GM06990 (cell line): Measurements from ENCODE around the gene EHMT1.

Source experiments
- DNase-seq: peaks from one replicate; pipeline ENCODE4 v3.0.0-alpha.2; 2011; ENCODE audit not compliant: insufficient read length; ENCODE audit errors: extremely low read depth
- H3K27me3 ChIP-seq: replicated peaks from 2 replicates; pipeline ENCODE4 v1.6.0; 2011; ENCODE audit warnings: low read length; ENCODE audit not compliant: control insufficient read depth, insufficient read depth
- H3K36me3 ChIP-seq: 2 replicates; pipeline ENCODE4 v1.5.1; 2011; ENCODE audit warnings: low read length; ENCODE audit not compliant: control insufficient read depth, insufficient read depth
- H3K4me3 ChIP-seq: replicated peaks from 2 replicates; pipeline ENCODE4 v1.5.1; 2011; ENCODE audit warnings: low read depth, mild to moderate bottlenecking, control low read depth, low read length
- TF ChIP-seq, protein P1 (sequence below): IDR thresholded peaks from 2 replicates; pipeline ENCODE4 v1.5.1; 2011; ENCODE audit warnings: low read length, control low read depth, mild to moderate bottlenecking, inconsistent platforms; ENCODE audit not compliant: insufficient read depth, poor library complexity, severe bottlenecking

The EHMT1 gene

DNA sequence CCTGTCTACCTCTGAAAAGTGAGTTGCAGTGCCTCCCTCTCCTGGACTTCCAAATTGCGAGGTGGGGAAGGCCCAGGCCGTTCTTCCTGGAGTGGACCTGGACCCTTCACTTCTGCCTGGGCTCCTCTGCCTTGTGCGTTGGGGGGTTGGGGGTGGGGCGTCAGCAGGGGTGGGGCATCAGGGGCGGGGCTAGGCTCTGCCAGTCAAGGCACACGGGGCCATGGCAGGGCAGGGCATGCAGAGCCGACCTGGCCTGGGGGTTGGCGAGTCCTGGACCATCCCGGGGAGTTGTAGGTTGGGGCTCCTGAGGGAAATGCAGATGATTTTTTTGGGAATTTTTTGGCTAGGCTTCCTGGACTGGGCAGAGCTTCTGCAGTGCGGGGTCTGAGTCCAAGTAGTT, 87.1 kb downstream of the EHMT1 start:
- no peaks in the 10 kb centered on the region for H3K27me3 ChIP-seq
- TF ChIP-seq, protein P1, sequence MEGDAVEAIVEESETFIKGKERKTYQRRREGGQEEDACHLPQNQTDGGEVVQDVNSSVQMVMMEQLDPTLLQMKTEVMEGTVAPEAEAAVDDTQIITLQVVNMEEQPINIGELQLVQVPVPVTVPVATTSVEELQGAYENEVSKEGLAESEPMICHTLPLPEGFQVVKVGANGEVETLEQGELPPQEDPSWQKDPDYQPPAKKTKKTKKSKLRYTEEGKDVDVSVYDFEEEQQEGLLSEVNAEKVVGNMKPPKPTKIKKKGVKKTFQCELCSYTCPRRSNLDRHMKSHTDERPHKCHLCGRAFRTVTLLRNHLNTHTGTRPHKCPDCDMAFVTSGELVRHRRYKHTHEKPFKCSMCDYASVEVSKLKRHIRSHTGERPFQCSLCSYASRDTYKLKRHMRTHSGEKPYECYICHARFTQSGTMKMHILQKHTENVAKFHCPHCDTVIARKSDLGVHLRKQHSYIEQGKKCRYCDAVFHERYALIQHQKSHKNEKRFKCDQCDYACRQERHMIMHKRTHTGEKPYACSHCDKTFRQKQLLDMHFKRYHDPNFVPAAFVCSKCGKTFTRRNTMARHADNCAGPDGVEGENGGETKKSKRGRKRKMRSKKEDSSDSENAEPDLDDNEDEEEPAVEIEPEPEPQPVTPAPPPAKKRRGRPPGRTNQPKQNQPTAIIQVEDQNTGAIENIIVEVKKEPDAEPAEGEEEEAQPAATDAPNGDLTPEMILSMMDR: no peak
- DNase-seq: no peak
- H3K4me3 ChIP-seq: peak overlapping the region; percentile 44
- H3K36me3 ChIP-seq: peaks cover 1% of the 10 kb centered on the region

DNA sequence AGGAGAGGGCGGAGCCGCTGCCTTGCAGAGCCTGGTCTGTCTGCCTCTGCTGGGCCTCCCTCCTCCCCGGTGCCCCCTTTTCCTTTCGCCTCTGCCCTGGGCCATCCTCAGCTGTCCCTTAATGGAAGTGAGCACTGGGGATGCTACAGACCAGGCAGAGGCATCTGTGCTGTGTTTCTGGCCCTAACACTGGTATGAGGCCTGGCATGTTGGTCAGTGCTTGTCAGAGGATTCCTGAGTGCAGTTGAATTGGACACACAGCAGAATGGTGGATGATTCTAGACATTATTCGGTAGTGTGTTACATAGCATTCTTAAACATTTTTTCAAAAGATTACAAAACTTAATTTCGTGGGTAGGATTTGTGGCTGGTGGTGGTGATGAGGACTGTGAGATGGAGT, 88.6 kb downstream of the EHMT1 start:
- Histone ChIP-seq H3K27me3 (no peaks in the 10 kb centered on the region), H3K36me3 (peaks cover 1% of the 10 kb centered on the region), H3K4me3 (no peak overlapping the region)
- no peak for DNase-seq
- TF ChIP-seq, protein P1: no peak

DNA sequence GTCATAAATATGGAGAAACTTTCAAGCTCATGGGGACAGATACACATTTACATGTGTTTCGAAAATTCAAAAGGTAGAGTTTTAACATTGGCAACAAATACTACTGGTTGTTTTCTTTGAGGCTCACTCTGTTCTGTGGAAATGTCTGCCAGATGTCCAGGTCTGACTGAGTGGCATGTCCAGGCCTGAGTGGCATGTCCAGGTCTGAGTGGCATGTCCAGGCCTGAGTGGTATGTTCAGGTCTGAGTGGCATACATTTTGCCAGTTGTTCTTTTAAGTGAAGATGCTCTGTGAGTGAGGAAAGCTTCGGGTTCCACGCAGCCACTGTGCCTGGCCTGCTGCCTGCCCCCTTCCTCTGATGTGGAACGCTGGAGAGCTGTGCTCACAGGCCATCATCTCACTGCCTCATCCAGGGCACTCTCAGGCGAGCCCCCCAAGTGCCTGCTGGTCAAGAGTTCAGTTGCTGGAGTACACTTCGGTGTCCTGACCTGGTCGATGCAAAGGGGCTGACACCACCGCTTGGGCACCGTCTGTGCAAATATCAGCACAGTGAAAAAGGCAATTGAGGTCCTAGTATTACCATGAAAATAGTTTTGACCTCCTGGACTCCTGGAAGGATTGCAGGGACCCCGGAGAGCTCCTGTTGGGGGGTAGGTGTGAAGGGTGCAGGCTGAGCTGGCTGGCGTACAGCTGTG, 89.9 kb downstream of the EHMT1 start:
- TF ChIP-seq, protein P1: no peak
- Histone ChIP-seq H3K4me3 (no peak overlapping the region), H3K36me3 (peaks cover 1% of the 10 kb centered on the region), H3K27me3 (no peaks in the 10 kb centered on the region)
- DNase-seq: no peak

DNA sequence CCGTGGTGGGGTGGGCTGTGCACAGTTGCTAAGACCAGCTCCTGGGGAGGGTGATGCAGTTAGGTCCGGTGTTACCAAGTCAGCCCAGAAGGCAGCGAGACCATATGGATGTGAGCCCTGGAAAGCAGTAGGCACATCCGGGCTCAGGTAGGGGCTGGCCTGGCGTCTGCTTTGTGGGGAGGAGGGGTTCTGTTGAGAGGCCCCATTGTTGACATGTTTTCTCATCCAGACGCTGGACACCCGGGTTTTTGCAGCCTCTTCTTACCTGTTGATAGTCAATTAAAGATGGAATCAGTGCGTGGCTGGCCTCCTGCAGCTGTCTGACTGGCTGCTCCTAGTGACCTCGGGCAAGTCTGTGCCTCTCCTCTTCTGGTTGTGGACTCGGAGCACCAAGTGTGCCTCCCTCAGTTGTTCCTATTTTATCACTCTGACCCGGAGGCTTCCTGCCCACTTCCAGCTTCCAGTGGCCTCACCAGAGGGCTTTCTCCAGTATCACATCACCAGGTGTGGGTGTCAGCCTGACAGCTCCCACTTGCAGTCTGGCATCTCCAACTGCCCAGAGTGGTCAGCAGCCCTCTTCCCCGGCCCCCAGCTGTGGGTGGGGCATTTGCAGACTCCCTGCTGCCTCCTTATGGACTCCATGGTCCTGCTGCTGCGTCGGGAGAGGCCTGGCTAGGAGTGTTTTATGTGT, 90.8 kb downstream of the EHMT1 start:
- H3K4me3 ChIP-seq: no peak overlapping the region
- DNase-seq: no peak
- TF ChIP-seq, protein P1: no peak
- no peaks in the 10 kb centered on the region for H3K27me3 ChIP-seq
- H3K36me3 ChIP-seq: peaks cover 1% of the 10 kb centered on the region

DNA sequence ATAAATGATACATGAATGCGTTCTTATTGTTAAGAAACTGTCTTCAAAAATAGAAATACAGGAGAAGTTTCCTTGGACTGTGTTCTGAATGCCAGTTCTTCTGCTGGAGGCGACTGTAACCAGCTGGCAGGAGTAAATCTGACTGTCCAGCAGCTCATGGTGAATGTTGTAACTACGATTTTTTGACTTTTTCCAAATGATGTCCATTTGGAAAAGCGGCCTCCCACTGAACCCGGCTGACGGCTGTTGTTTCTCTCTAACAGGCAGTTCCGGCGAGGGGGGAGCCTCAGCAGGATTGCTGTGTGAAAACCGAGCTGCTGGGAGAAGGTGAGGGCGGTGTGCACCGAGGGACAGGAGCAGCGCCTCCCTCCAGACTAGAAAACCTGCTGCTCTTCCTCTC, 91.9 kb downstream of the EHMT1 start:
- TF ChIP-seq, protein P1: no peak
- peaks cover 1% of the 10 kb centered on the region for H3K36me3 ChIP-seq
- no peaks in the 10 kb centered on the region for H3K27me3 ChIP-seq
- no peak for DNase-seq
- no peak overlapping the region for H3K4me3 ChIP-seq
